Measurements from ENCODE around the gene RHBDD3. TPM values are rescaled to one million over a fixed set of nuclear protein-coding genes. Genes with fewer than 3 reads are reported as not detected.

The RHBDD3 gene
- total and polyA plus RNA-seq, 9 of the 15 experiments (the other 6 are each of a cell fraction or from before 2014, with no cell fraction given), result 0.32 to 35.6 (median 14.0) TPM

- no peaks in the 10 kb centered on the region for H3K27me3 ChIP-seq (ENCODE audit: control insufficient read depth in 2 of 2, insufficient read depth in 2 of 2, low read length in 2 of 2)
- no peak overlapping the region for H3K27ac ChIP-seq (ENCODE audit: extremely low read depth, low read depth, low read length)
- FAIRE-seq, result no peak
- no TSS peak for BruUV-seq (replicated peaks)
- ChIA-PET POLR2A (no interaction called here), CTCF (ENCODE audit: low intra/inter-chr PET ratio) (no interaction called here)
- TF ChIP-seq POLR2G (IDR thresholded peaks at IDR 0.05; ENCODE audit: low read depth, low read length) (peak; percentile 26; the same call in 1 of the 2 replicates), POLR2A (conservative IDR thresholded peaks at IDR 0.05) (no peak)
- H3K79me2 ChIP-seq (ENCODE audit: control insufficient read depth, insufficient read depth, low read length), result peaks cover 18% of the 10 kb centered on the region
- H3K9me3 ChIP-seq (replicated peaks; ENCODE audit: control insufficient read depth, insufficient read depth, low read depth, low read length), result no peaks in the 10 kb centered on the region
- H3K36me3 ChIP-seq (ENCODE audit: control insufficient read depth, insufficient read depth, low read length), result peaks cover 9% of the 10 kb centered on the region; the same call in 1 of the 3 replicates
- in situ Hi-C loops (cut with MboI) (no loop called here), intact Hi-C loops (cut with micrococcal nuclease) (no loop called here)
- peaks cover 14 to 83% of the 10 kb centered on the region in 2 experiments; a peak in 4 of 5 replicates for H3K4me1 ChIP-seq (replicated peaks in 1 of 2; ENCODE audit: control insufficient read depth in 2 of 2, insufficient read depth in 2 of 2, low read length in 2 of 2)
- no peaks in the 10 kb centered on the region for H4K20me1 ChIP-seq (replicated peaks; ENCODE audit: control insufficient read depth, insufficient read depth, low read length)
- no peak overlapping the region; a peak in 1 of 4 replicates for H3K9ac ChIP-seq (ENCODE audit: insufficient read depth in 1 of 2, low read depth in 2 of 2, low read length in 2 of 2)
- WGBS (ENCODE audit: insufficient coverage, low coverage, missing lambda C conversion rate), result 91% methylated on average over 20 of the region's 50 CpGs
- DNase-seq (ENCODE audit: extremely low read depth in 1 of 4, low spot score in 3 of 4), result no peak
- no peak for ATAC-seq
- H3K9me1 ChIP-seq (ENCODE audit: control insufficient read depth, insufficient read depth, low read length), result no peaks in the 10 kb centered on the region
- no peak overlapping the region for H2AFZ ChIP-seq (ENCODE audit: low read depth, low read length)
- no peak overlapping the region for H3K4me2 ChIP-seq (ENCODE audit: insufficient read depth, low read length)
- no peak overlapping the region for H3K4me3 ChIP-seq
These were observed 43.9 kb upstream of the RHBDD3 start for GRCh38 chr22:29311464-29312217.

- peak overlapping the region in 1 of 2 experiments; percentile 72; a peak in 1 of 4 replicates for H3K9ac ChIP-seq (ENCODE audit: insufficient read depth in 1 of 2, low read depth in 2 of 2, low read length in 2 of 2)
- peaks cover 9% of the 10 kb centered on the region; the same call in 1 of the 3 replicates for H3K36me3 ChIP-seq (ENCODE audit: control insufficient read depth, insufficient read depth, low read length)
- no TSS peak for BruUV-seq (replicated peaks)
- peak; percentile 70 for FAIRE-seq
- peaks cover 18% of the 10 kb centered on the region for H3K79me2 ChIP-seq (ENCODE audit: control insufficient read depth, insufficient read depth, low read length)
- peak; percentile 87 to 89 (median 88) for DNase-seq (ENCODE audit: extremely low read depth in 1 of 4, low spot score in 3 of 4)
- H3K27me3 ChIP-seq (ENCODE audit: control insufficient read depth in 2 of 2, insufficient read depth in 2 of 2, low read length in 2 of 2), result no peaks in the 10 kb centered on the region
- CTCF ChIA-PET (ENCODE audit: low intra/inter-chr PET ratio), result no interaction called here
- no peaks in the 10 kb centered on the region for H4K20me1 ChIP-seq (replicated peaks; ENCODE audit: control insufficient read depth, insufficient read depth, low read length)
- 25% methylated on average over 10 of the region's 18 CpGs for WGBS (ENCODE audit: insufficient coverage, low coverage, missing lambda C conversion rate)
- peak overlapping the region; percentile 14; the same call in 1 of the 2 replicates for H3K4me2 ChIP-seq (ENCODE audit: insufficient read depth, low read length)
- intact Hi-C loops (cut with micrococcal nuclease) (no loop called here), in situ Hi-C loops (cut with MboI) (no loop called here)
- ATAC-seq, result peak; percentile 69
- peaks cover 14 to 89% of the 10 kb centered on the region in 2 experiments; a peak in 4 of 5 replicates for H3K4me1 ChIP-seq (replicated peaks in 1 of 2; ENCODE audit: control insufficient read depth in 2 of 2, insufficient read depth in 2 of 2, low read length in 2 of 2)
- H2AFZ ChIP-seq (ENCODE audit: low read depth, low read length), result no peak overlapping the region
- H3K9me1 ChIP-seq (ENCODE audit: control insufficient read depth, insufficient read depth, low read length), result no peaks in the 10 kb centered on the region
- H3K27ac ChIP-seq (ENCODE audit: extremely low read depth, low read depth, low read length), result no peak overlapping the region
- H3K9me3 ChIP-seq (replicated peaks; ENCODE audit: control insufficient read depth, insufficient read depth, low read depth, low read length), result no peaks in the 10 kb centered on the region
- H3K4me3 ChIP-seq, result no peak overlapping the region
- POLR2A ChIA-PET, result interaction anchor here (0.6 kb wide), 1 partner anchor 685 kb away, joined by 3 read pairs; no protein-coding TSS in a partner anchor
- no peak for TF ChIP-seq SRSF3 (IDR thresholded peaks at IDR 0.05; ENCODE audit: insufficient read depth, low read length)
- TF ChIP-seq RREB1 (CRISPR knock-in tag; IDR thresholded peaks at IDR 0.05), result no peak
- no peak for TF ChIP-seq TRIM28 (IDR thresholded peaks at IDR 0.05)
- no peak for TF ChIP-seq ZNF23 (CRISPR knock-in tag; IDR thresholded peaks at IDR 0.05)
- peak; percentile 37 for TF ChIP-seq SAP30 (IDR thresholded peaks at IDR 0.05; ENCODE audit: borderline replicate concordance, insufficient read depth, low read depth, low read length, poor library complexity, severe bottlenecking)
These were observed 43.1 kb upstream of the RHBDD3 start for GRCh38 chr22:29310863-29311339.

All from K562 (cell line).